ENCODE data around the gene BID. TPM values are rescaled to one million over a fixed set of nuclear protein-coding genes. Genes with fewer than 3 reads are reported as not detected.

BID gene
- polyA plus RNA-seq, 3 donors: 9.1 to 34.9 (median 22.5) TPM

DNA sequence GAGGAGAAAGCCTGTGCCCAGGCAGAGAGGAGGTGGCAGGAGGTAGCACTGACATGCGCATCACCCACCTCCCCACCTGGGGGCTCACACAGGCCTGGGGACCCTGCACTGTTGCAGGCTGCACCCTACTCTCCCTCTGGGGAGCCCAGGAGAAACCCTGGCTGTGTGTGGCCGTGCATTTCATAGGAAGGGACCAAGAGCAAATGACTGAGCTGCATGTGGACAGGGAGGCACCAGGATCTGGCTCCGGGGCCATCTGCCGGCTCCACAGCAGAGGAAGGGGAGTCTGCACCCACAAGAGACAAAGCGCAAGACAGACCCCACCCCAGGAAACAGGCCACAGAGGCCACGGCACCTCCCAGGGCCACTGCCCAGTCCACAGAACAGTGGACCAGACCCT is 22.7 kb downstream of the BID start:
- H3K27ac ChIP-seq (ENCODE audit: low read depth, low read length): no peak overlapping the region
- 79 to 81% (median 80%) methylated on average over 6 of the region's 6 CpGs for WGBS, 3 donors

DNA sequence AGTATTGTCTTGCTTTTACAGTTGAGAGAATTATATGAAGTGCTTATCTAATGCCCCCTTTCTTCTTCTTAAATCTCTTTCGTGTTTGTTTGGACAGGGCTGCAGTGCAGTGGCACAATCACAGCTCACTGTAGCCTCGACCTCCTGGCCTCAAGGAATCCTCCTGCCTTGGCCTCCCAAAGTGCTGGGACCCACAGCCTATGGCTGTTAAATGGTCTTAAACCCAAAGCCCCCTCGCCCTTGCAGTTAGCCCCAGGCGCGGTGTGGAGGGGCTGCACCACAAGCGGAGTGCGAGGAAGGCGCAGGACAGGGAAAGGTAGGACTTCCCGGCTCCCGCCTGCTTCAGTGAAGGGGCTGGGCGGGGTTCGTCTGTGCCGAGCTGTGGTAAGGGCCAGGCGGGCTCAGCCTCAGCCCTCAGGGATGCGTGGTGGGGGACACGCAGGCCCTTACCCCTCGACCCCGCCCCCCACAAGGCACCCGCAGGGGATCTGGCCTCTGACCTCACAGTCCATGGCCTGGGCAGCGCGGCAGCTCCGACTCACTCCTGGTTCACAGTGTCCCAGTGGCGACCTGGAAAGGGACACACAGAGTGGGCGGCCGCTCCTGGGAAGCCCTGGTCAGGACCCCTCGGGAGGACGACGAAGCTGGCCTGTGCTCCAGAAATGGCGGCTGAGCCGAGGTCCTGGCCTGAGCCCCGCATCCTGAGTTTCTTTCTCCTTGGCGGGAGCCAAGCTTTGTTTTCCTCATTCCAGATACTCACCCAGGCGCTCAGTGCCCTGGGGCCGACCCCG is 24.5 kb downstream of the BID start:
- 93 to 94% (median 93%) methylated on average over 35 of the region's 35 CpGs for WGBS, 3 donors
- H3K27ac ChIP-seq (ENCODE audit: low read depth, low read length): no peak overlapping the region

- no peak overlapping the region for H3K27ac ChIP-seq (ENCODE audit: low read depth, low read length)
- WGBS, 3 donors: 64 to 79% (median 78%) methylated on average over 40 of the region's 40 CpGs
These were observed 25.5 kb downstream of the BID start for GRCh38 chr22:17748555-17749353.

GRCh38 chr22:17746916-17747315 is 27.4 kb downstream of the BID start:
- WGBS, 3 donors: 93 to 97% (median 93%) methylated on average over 10 of the region's 10 CpGs
- H3K27ac ChIP-seq (ENCODE audit: low read depth, low read length): no peak overlapping the region

DNA sequence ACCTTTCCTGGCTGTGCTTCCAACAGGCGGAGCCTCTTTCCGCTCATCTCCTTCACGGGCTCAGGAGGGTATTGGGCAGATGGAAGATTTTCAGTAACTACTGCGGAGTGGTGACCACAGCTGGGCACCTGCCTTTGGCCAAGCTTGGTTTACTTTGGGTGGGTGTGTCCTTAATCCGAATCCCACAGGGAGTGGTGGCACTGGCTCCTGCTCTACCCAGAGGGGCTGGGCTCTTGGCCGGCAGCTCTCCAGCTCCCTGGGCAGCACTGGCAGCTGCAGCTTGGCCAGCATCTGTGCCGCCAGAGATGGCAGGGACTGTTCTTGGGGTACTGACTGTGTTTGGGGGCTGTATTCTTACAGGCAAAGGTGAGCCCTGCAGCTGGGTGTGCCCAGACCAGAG is 29.8 kb downstream of the BID start:
- WGBS, 3 donors: 69 to 82% (median 78%) methylated on average over 7 of the region's 7 CpGs
- no peak overlapping the region for H3K27ac ChIP-seq (ENCODE audit: low read depth, low read length)

GRCh38 chr22:17743661-17744411 is 30.4 kb downstream of the BID start:
- 64 to 79% (median 67%) methylated on average over 25 of the region's 25 CpGs for WGBS, 3 donors
- H3K27ac ChIP-seq (ENCODE audit: low read depth, low read length): no peak overlapping the region

GRCh38 chr22:17742527-17742902 is 31.8 kb downstream of the BID start:
- no peak overlapping the region for H3K27ac ChIP-seq (ENCODE audit: low read depth, low read length)
- WGBS, 3 donors: 49 to 62% (median 60%) methylated on average over 9 of the region's 9 CpGs

DNA sequence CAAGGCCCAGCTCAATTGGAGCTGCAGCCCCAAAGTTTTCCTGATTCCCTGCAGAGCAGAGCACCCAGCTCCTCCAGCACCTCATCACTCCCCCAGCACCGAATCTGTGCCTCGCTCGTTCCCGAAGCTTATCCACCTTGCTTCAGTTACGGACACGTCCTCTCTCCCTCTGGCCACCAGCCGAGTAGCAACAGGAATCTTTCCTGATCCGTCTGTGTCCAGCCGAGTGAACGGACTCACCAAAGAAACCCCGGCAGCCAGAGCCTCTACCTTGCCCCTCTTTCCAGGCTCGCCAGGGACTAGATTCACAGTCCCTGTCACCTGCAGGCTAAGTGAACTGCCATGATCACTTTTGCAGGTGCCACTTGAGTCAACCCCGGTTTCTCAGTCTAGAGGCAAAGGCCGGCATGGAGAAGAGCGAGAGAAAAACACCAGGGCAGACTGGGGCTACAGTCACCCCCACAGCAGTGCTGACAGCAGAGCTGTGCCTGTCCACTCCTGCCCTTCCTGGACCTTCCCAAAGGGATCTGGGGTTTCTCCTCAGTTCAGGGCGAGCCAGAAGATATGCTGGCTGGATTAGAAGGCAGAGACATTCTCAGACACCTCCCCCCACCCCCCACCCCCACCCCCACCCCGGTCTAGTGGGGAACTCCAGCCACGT is 32.3 kb downstream of the BID start:
- no peak overlapping the region for H3K27ac ChIP-seq (ENCODE audit: low read depth, low read length)
- WGBS, 3 donors: 64 to 73% (median 72%) methylated on average over 18 of the region's 18 CpGs

DNA sequence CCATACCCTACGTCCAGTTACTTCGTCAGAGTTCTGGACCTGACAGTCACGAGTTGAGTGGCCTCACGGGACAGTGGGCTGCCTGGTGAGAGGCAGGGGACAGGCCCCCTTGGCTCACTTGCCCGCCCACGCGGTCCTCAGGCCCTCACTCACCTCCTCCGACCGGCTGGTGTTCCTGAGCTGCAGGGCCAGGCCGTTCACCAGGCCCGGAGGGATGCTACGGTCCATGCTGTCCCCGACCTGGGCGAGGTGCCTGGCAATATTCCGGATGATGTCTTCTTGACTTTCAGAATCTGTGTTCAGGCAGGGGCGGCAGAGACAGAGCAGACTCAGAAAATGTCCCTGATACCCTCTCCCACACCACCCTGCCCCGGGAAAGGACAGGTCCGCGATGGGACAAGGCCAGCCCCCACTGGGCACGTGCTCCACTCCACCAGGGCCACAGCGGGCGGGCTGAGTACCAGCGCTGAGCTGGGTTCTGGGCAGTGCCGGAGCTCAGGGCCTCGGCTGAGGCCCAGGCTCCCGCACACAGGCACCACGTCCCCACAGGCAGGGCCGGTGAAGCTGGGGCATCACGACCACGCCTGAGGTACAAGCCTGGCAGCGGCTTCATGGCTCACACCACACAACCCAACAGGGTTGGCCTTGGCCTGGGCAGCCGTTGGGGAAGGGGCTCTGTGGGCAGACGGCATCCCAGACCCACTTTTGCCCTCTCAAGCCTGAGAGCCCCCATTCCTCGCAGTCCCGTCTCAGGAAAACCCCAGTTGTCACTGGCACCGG is 34.9 kb downstream of the BID start:
- no peak overlapping the region for H3K27ac ChIP-seq (ENCODE audit: low read depth, low read length)
- 91 to 96% (median 92%) methylated on average over 32 to 36 of the region's 36 CpGs for WGBS, 3 donors

GRCh38 chr22:17738386-17739128 is 35.7 kb downstream of the BID start:
- whole genome bisulfite sequencing, 3 donors: 92 to 94% (median 92%) methylated on average over 21 of the region's 21 CpGs
- H3K27ac ChIP-seq (ENCODE audit: low read depth, low read length): no peak overlapping the region

GRCh38 chr22:17734187-17734586 is 40.1 kb downstream of the BID start:
- WGBS, 3 donors: 45 to 77% (median 51%) methylated on average over 4 of the region's 4 CpGs
- no peak overlapping the region for H3K27ac ChIP-seq (ENCODE audit: low read depth, low read length)

GRCh38 chr22:17733466-17733865 is 40.8 kb downstream of the BID start:
- 78 to 90% (median 79%) methylated on average over 3 of the region's 3 CpGs for WGBS, 3 donors
- H3K27ac ChIP-seq (ENCODE audit: low read depth, low read length): no peak overlapping the region

GRCh38 chr22:17732251-17732854 is 41.9 kb downstream of the BID start:
- no peak overlapping the region for H3K27ac ChIP-seq (ENCODE audit: low read depth, low read length)
- 83 to 89% (median 83%) methylated on average over 2 of the region's 2 CpGs for WGBS, 3 donors

- 80 to 89% (median 87%) methylated on average over 6 of the region's 6 CpGs for WGBS, 3 donors
- no peak overlapping the region for H3K27ac ChIP-seq (ENCODE audit: low read depth, low read length)
These were observed 44.7 kb downstream of the BID start for GRCh38 chr22:17729561-17729960.

DNA sequence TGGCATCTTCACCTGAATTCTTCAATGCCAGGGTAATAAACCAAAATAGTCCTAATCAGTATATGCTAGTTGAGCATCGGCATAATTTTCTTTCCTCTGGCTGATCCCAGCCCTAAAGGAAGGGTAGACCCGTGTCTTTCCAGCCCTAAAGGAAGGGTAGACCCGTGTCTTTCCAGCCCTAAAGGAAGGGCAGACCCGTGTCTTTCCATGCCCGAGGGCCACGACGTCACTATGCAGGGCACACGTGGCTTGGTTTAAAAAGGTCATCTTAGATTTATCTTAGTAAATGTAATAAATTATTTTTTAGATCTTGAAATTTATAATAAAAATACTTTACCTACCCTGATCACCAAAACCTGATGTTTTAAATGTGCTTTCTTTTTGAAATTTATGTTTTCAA is 45.5 kb downstream of the BID start:
- H3K27ac ChIP-seq (ENCODE audit: low read depth, low read length): no peak overlapping the region
- WGBS, 3 donors: 91 to 93% (median 92%) methylated on average over 8 of the region's 8 CpGs

- 70 to 89% (median 73%) methylated on average over 18 of the region's 18 CpGs for WGBS, 3 donors
- H3K27ac ChIP-seq (ENCODE audit: low read depth, low read length): no peak overlapping the region
These were observed 47.1 kb downstream of the BID start for GRCh38 chr22:17726928-17727897.
